ENCODE measurements around the gene CACNA1A.
"Not testable (repeated sequence)": the region's sequence is repeated elsewhere in the genome, so short reads cannot be mapped to it uniquely, and the experiment has no call there.

Gene CACNA1A

GRCh38 chr19:13256918-13257317, 249.4 kb downstream of the CACNA1A start:
- TF ChIP-seq CTCF (IDR thresholded peaks at IDR 0.05; ENCODE audit: extremely low read depth, missing control alignments), result no peak
- DNase-seq (ENCODE audit: low spot score), result no peak

DNA sequence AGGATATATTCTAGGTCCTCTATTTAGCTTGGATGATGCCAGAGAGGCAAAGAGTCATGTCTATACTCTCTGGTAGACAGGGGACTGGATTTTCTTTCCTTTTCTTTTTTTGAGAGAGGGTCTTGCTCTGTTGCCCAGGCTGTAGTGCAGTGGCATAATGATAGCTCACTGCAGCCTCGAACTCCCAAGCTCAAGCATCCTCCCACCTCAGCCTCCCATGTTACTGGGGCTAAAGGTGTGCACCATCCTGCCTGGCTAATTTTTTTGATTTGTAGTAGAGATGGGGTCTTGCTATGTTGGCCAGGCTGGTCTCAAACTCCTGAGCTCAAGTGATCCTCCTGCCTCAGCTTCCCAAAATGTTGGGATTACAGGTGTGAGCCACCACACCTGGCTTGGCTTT, 249.9 kb downstream of the CACNA1A start:
- not testable (repeated sequence) for DNase-seq (ENCODE audit: low spot score)

DNA sequence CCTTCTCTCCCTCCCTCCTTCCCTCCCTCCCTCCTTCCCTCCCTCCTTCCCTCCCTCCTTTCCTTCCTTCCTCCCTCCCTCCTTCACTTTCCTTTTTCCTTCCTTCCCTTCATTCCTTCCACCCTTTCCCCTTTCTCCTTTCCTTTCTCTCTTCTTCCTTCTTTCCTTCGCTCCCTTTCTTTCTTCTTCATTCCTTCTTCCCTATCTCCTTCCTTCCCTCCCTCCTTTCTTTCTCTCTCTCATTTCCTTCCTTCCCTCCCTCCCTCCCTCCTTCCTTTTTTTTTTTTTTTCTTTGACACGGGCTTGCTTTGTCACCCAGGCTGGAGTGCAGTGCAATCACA, 250.6 kb downstream of the CACNA1A start:
- no peak for TF ChIP-seq CTCF (IDR thresholded peaks at IDR 0.05; ENCODE audit: extremely low read depth, missing control alignments)
- no peak for DNase-seq (ENCODE audit: low spot score)

- no peak for DNase-seq (ENCODE audit: low spot score)
- no peak for TF ChIP-seq CTCF (IDR thresholded peaks at IDR 0.05; ENCODE audit: extremely low read depth, missing control alignments)
These were observed 251.1 kb downstream of the CACNA1A start for GRCh38 chr19:13255041-13255718.

DNA sequence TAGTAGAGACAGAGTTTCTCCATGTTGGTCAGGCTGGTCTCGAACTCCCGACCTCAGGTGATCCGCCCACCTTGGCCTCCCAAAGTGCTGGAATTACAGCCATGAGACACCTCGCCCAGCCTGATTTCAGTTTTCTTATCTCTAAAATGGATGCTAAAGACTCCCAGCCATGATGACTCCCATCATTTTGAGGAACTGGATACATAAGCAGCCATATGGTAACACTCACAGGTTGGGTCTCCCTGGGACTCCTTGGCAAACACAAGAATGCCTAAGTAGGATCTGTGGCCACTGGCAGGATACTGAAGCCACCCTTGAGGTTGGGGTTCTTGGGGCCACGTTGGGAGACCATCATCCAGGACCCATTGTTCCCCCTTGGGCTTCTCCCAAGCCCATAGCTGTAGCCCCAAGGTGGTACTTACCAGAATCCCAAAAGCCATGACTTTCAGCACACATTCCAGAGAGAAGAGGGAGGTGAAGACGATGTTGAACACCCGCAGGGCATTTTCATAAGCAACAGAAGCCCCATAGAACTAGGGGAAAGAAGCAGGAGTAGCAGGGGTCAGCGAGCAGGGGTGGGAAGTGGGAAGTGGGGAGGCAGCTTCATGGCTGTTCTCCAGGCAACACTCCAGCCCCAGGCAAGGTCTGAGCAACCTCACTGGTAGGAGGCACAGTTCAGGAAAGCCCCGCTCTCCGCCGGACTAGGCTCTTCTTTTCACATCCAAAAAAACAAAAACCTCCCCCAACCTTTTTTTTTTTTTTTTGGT, 253.5 kb downstream of the CACNA1A start:
- DNase-seq (ENCODE audit: low spot score), result no peak
- TF ChIP-seq CTCF (IDR thresholded peaks at IDR 0.05; ENCODE audit: extremely low read depth, missing control alignments), result no peak

DNA sequence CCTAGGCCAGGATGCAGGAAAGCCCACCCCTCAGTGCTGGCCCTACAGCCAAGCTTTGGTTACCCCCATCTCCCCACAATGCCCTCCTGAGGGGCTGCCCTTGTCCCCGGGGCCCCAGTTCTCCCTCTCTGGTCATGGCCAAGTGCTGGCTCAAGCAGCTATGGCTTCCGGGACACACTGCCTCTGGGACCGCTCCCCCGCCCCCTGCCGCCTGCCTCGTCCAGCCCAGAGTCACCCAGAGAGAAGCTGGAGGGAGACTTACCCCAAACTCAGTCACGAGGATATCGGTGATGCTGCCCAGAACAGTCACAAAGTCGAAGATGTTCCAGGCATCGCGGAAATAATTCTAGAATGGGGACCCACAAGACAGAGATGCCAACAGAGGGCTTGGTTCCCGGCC, 261.4 kb downstream of the CACNA1A start:
- no peak for TF ChIP-seq CTCF (IDR thresholded peaks at IDR 0.05; ENCODE audit: extremely low read depth, missing control alignments)
- no peak for DNase-seq (ENCODE audit: low spot score)

GRCh38 chr19:13241231-13242104, 264.8 kb downstream of the CACNA1A start:
- TF ChIP-seq CTCF (IDR thresholded peaks at IDR 0.05; ENCODE audit: extremely low read depth, missing control alignments), result peak; percentile 14
- DNase-seq (ENCODE audit: low spot score), result no peak

Data from GM20000 (cell line).